Ishikawa (cell line): ENCODE measurements around the gene CTNNA3.

Experiments
- CEBPB ChIP-seq: IDR thresholded peaks from 2 replicates; pipeline ENCODE4 v1.6.1; 2012
- CREB1 ChIP-seq: IDR thresholded peaks from 2 replicates; pipeline ENCODE4 v1.6.1; 2012; ENCODE audit warnings: low read depth
- EGR1 ChIP-seq: IDR thresholded peaks from 2 replicates; pipeline ENCODE4 v1.6.1; 2012
- EP300 ChIP-seq: IDR thresholded peaks from 2 replicates; pipeline ENCODE4 v1.6.1; 2012; ENCODE audit warnings: borderline replicate concordance
- FOXM1 ChIP-seq: IDR thresholded peaks from 2 replicates; pipeline ENCODE4 v1.6.1; 2012; ENCODE audit warnings: low read depth, borderline replicate concordance
- NFIC ChIP-seq: IDR thresholded peaks from 2 replicates; pipeline ENCODE4 v1.6.1; 2012
- RAD21 ChIP-seq: IDR thresholded peaks from 2 replicates; pipeline ENCODE4 v1.6.1; 2012; ENCODE audit warnings: low read depth
- REST ChIP-seq: IDR thresholded peaks from 2 replicates; pipeline ENCODE4 v1.6.1; 2012; ENCODE audit warnings: low read depth, mild to moderate bottlenecking
- TAF1 ChIP-seq: IDR thresholded peaks from 2 replicates; pipeline ENCODE4 v1.6.1; 2012; ENCODE audit warnings: low read depth, mild to moderate bottlenecking
- YY1 ChIP-seq: IDR thresholded peaks from 2 replicates; pipeline ENCODE4 v1.6.1; 2012; ENCODE audit warnings: low read depth
- TF ChIP-seq, protein P1 (sequence below): IDR thresholded peaks from 2 replicates; pipeline ENCODE4 v1.6.1; 2012

DNA sequence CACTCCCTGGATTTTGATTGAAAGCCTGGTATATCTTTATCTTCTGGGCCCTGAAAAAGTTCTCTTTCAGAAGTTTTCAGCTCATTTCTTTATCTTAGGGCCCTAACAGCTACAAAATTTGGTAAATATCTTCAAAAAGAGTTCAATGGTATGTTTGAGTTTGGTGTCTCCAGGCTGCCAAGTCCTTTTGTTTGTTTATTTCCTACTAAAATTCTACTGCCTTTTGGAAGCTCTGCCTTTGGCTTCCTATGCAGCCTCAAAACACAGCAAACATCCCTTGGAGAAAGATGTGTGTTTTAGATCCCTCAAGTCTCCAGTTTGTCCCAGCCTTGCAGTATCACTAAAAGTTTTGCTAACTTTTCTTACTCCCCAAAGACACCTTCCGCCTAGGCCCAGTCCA is 623.3 kb downstream of the CTNNA3 start:
- TF ChIP-seq TAF1, result no peak
- TF ChIP-seq RAD21, result no peak
- TF ChIP-seq EP300, result no peak
- TF ChIP-seq, protein P1, sequence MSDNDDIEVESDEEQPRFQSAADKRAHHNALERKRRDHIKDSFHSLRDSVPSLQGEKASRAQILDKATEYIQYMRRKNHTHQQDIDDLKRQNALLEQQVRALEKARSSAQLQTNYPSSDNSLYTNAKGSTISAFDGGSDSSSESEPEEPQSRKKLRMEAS, result no peak
- no peak for TF ChIP-seq YY1
- no peak for TF ChIP-seq EGR1
- no peak for TF ChIP-seq NFIC
- no peak for TF ChIP-seq REST
- TF ChIP-seq FOXM1, result no peak
- no peak for TF ChIP-seq CREB1
- TF ChIP-seq CEBPB, result no peak
